GM11168 (cell line): ENCODE measurements around the gene CHST11.
"Not testable (repeated sequence)": the region's sequence is repeated elsewhere in the genome, so short reads cannot be mapped to it uniquely, and the experiment has no call there.

Source experiments
- in situ Hi-C: fragments of 300-500 bp; cut with MboI; formaldehyde crosslinking; loops from one replicate; pipeline ENCODE4 v1.12.0; 2022; ENCODE audit warnings: low sequenced_read_pairs; ENCODE audit not compliant: unreplicated experiment

Gene CHST11

DNA sequence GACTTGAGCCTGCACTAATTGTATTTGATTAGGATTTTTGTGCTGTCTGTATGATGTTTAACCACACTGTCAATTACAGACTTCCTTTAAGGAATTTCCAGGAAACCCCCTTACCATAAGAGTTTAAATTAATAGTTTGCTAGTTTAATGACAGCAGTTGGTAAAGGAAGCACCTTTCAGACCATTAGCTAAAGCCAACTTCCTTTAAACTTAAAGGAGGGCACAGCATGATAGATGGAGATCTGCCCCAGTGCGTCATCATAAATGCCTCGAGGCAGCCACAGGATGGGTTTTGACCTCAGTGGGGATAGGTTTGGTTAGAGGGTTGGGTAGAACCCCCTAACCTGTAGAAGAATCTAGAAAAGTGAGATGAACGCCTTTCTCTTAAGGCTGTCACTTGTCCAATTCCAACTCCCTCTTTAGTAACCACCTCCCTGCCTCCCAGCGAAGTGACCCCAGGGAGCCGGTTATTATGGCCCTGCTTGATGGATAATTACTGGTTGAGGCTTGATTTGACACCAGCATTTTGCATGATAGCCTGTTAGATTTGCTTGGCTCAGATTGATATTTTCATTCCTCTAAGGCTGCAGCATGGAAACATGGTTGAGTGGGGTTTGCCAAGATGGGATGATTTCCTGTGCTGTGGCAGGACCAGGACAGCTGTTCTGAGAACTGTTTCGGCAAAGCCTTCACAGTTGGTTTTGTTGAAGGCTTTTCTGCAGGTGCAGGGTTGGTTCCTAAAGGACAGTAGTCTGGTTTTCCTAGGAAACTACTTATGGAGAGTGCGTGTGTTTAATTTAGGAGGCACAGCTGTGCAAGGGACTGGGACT lies 62.7 kb downstream of the CHST11 start:
- in situ Hi-C loops: no loop called here

GRCh38 chr12:104520242-104520900 lies 63.6 kb downstream of the CHST11 start:
- in situ Hi-C loops: no loop called here

DNA sequence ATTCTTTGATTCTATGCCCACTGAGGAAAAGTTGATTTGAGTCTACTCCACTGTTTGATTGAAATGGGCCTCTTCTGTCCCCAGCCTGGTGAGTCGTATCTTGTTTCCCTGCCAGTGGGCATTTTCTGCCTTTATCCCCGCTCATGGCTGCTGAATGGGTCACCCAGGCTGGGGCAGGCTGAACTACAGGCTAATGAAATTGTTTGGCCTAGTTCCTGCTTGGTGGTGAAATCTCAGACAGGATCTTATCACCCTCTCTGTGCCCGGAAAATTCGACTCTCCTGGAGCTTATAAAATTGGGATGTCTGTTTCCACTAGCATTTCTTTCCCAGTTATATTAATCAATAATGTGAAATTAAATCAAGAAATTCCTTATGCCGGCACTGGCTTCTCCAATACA lies 65.0 kb downstream of the CHST11 start:
- in situ Hi-C loops: no loop called here

- in situ Hi-C loops: no loop called here
These were observed 66.4 kb downstream of the CHST11 start for GRCh38 chr12:104522985-104523722.

DNA sequence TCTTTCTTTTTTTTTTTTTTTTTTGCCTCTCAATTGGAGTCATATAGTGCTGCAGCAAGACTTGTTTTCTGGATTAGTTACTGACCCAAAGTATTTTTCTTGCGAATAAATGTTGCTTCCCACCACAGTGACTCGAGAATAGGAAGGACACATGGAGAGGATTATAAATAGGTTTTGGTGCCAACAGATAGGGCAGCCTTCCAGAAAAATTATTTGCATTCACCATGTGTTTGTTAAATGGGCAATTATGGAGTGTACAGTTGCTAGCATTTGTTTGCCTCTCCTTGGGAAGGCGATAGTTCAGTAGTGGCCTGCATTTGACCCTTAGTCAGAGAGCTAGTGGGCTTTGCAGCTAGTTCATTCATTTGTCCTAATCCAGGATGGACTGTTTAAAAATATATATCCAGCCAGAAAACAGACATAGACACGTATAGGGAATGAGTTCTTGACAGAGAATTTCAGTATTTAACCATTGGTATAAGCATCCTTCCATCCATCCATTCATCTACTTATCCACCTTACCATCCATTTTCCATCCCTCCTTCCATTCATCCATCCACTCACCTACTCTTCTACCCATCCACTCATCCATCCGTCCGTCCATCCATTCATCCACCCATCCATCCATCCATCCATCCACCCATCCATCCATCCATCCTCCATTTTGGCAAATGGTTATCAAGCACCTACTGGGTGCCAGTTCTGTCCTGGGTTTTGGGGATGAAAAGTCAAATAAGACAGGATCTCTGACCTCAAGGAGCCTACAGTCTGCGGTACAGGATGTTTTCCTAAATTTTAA lies 67.5 kb downstream of the CHST11 start:
- in situ Hi-C loops: no loop called here

DNA sequence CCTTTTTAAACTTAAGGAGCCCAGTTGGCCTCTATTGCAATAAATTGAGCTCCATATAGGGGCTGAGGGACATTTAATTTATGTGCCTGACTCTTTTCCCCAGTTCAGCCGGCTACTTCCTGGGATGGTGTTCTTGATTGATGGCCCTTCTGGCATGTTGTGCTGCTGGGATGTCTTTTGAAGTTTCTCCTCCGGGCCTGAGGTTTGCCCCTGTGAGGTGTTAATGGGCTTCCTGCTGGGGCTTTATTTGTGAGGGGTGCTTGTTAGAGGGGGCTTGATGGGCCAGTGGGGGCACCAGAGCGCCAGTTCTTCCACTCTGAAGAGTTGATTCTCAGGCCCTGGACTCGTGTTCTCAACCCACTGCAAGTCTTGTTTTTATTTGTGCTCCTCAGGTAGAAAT lies 69.6 kb downstream of the CHST11 start:
- in situ Hi-C loops: no loop called here

- in situ Hi-C loops: no loop called here
These were observed 70.0 kb downstream of the CHST11 start for GRCh38 chr12:104526751-104527150.

DNA sequence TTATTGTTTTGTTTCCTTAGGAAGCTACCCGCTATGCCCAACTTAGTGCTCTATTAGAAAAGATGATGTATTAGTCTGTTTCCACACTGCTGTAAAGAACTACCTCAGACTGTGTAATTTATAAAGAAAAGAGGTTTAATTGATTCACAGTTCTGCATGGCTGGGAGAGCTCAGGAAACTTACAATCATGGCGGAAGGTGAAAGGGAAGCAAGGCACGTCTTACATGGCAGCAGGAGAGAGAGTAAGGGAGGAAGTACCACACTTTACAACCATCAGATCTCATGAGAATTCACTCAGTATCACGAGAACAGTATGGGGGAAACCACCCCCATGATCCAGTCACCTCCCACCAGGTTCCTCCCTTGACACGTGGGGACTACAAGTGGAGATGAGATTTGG lies 70.9 kb downstream of the CHST11 start:
- in situ Hi-C loops: not testable (repeated sequence)

- in situ Hi-C loops: no loop called here
These were observed 72.6 kb downstream of the CHST11 start for GRCh38 chr12:104529130-104529874.

DNA sequence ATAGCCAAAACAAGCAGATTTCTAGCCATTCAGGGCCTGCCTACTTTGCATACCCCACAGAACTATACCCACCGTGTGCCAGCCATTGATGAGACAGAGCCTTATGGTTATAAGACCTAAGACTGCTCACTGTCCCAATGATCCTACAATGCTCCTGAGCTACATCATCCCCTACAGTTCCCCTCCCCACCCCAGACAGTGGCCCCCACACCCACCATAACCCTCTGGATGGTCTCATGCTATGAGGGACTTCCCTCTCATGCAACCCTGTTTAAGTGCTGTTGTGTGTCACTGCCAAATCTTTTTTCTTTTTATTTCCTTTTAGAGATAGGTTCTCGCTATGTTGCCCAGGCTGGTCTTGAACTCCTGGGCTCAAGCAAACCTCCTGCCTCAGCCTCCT lies 75.9 kb downstream of the CHST11 start:
- in situ Hi-C loops: no loop called here

GRCh38 chr12:104533134-104533533 lies 76.4 kb downstream of the CHST11 start:
- in situ Hi-C loops: no loop called here

DNA sequence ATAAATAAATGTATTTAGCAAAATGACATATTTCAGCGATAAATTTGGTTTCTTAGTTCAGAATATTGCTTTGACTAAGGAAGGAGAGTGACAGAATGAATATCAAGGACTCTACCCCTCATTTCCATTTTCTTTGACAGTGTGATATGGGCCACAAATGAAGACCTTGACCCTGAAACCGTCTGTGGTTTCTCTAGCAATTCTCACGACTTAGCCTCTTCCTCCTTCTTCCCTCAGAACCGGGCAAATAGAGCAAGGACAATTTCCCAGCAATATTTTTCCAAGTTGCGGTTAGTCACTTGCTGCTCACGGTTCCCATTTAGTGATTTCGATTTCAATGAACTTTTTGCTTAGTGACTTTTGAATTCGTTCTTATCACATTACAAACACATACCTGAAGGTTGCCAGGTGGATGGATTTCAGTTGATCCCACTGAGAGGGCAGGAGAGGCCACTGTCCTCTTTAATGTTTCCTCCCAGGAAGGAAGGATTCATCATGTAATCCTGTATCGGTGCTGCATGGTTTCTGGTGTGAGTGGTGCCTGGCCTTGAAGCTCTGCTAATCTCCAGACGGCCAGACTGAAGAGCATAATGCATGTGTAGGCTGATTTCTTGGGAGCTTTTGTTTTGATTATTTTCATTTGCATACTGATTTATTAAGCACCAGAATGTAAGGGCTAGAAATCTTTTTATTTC lies 77.6 kb downstream of the CHST11 start:
- in situ Hi-C loops: no loop called here

DNA sequence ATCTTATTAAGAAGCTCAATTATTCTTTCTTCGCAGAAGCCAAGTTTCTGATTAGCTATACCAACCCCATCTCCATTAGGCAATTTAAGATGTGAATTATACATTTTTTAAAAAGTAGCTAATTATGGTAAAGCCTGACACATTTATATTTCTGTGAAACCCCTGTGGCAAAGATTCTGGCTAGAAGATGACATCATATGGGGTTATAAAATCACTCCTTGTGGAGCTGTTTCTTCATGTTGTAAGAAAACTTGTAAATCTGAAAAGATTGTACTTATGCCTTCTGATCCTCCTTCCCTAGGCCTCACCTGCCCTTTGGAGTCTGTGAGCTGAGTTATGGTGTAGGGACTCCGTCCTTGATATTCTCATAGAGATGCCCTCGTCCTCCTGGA lies 78.1 kb downstream of the CHST11 start:
- in situ Hi-C loops: no loop called here

GRCh38 chr12:104535369-104535768 lies 78.6 kb downstream of the CHST11 start:
- in situ Hi-C loops: no loop called here

- in situ Hi-C loops: no loop called here
These were observed 80.1 kb downstream of the CHST11 start for GRCh38 chr12:104536841-104537240.

DNA sequence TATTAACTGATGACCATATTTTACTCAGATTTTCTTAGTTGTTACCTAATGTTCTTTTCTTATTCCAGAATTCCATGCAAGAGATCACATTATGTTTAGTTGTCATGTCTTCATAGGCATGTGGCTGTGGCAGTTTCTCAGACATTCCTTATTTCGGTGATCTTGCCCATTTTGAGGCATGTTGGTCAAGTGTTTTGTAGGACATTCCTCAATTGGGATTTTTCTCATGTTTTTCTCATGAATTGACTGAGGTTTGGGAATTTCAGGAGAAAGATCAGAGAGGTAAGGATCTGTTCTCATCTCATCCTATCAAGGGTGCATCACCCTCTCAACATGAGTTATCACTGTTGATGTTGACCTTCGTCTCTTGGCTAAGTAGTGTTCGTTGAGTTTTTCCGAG lies 81.3 kb downstream of the CHST11 start:
- in situ Hi-C loops: no loop called here

DNA sequence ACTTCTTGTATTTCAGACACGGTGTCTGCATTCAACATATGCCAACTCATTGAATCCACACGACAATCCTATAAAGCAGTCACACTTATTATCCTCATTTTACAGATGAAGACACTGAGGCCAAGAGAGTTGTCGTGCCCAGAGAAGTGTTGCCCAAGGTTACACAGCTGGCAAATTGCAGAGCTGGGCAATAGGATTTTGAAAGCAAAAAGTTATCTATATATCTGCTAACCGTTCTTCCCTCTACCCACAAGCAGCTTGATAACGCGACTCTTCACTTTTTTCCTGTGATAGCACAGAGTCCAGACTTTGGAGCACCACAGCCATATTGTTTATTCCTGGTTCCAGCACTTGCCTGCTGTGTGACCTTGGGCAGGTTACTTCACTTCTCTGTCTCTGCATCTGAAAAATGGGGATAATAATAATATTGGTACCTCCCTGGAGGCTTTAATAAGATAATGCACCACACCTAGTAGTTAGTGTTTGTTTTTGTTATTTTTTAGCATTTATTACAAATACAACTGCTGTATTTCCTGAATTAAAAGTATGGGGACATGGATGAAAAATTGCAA lies 82.2 kb downstream of the CHST11 start:
- in situ Hi-C loops: no loop called here

DNA sequence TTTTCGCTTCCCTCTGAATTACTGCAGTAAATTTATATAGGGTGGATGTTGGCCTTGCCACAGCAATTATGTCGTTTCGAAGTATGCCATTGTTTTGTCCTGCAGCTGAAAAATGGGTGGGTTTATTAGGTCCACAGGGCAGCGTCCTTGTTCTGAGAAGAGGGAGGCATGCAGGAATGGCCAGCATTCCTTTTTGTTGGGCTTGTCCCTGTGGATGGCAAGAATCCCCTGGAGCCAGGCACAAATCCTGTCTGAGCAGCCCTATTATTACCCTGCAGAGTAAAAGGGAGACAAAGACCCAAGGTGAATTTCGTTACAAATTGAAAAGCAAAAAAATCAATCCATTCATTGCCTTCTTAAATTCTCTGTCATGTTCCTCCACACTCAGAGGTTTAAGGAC lies 88.1 kb downstream of the CHST11 start:
- in situ Hi-C loops: no loop called here

GRCh38 chr12:104546575-104546974 lies 89.8 kb downstream of the CHST11 start:
- in situ Hi-C loops: no loop called here
